ENCODE data around the gene MEIG1. TPM values are rescaled to one million over a fixed set of nuclear protein-coding genes. Genes with fewer than 3 reads are reported as not detected.
"Not testable (repeated sequence)": the region's sequence is repeated elsewhere in the genome, so short reads cannot be mapped to it uniquely, and the experiment has no call there.

The MEIG1 gene
- 1 to 10 TPM in 3 of 4 donors, under 1 TPM in 1; 0.86 to 1.6 (median 1.4) TPM for polyA plus RNA-seq (ENCODE audit: insufficient read length in 4 of 4)

GRCh38 chr10:14959221-14960057, at the start of gene MEIG1:
Gene MEIG1, plus strand, starts transcription at chr10:14959388. Its CDS starts 7,081 bp downstream, at chr10:14966469.
- DNase-seq (ENCODE audit: low read depth in 4 of 4, low spot score in 2 of 4) = peak; percentile 86 to 96 (median 89)

GRCh38 chr10:14910953-14911352, 48.2 kb upstream of the MEIG1 start:
- no peak for DNase-seq (ENCODE audit: low read depth in 4 of 4, low spot score in 2 of 4)

GRCh38 chr10:14911801-14912200, 47.4 kb upstream of the MEIG1 start:
- no peak for DNase-seq (ENCODE audit: low read depth in 4 of 4, low spot score in 2 of 4)

- no peak for DNase-seq (ENCODE audit: low read depth in 4 of 4, low spot score in 2 of 4)
Measured at GRCh38 chr10:14916600-14916999, 42.6 kb upstream of the MEIG1 start.

- no peak for DNase-seq (ENCODE audit: low read depth in 4 of 4, low spot score in 2 of 4)
Measured at GRCh38 chr10:14917827-14918226, 41.4 kb upstream of the MEIG1 start.

- no peak for DNase-seq (ENCODE audit: low read depth in 4 of 4, low spot score in 2 of 4)
Measured at GRCh38 chr10:14918964-14919363, 40.2 kb upstream of the MEIG1 start.

- no peak for DNase-seq (ENCODE audit: low read depth in 4 of 4, low spot score in 2 of 4)
Measured at GRCh38 chr10:14924013-14924412, 35.2 kb upstream of the MEIG1 start.

GRCh38 chr10:14925268-14925667, 33.9 kb upstream of the MEIG1 start:
- no peak for DNase-seq (ENCODE audit: low read depth in 4 of 4, low spot score in 2 of 4)

- no peak for DNase-seq (ENCODE audit: low read depth in 4 of 4, low spot score in 2 of 4)
Measured at GRCh38 chr10:14926061-14926470, 33.1 kb upstream of the MEIG1 start.

GRCh38 chr10:14926722-14927416, 32.3 kb upstream of the MEIG1 start:
- DNase-seq (ENCODE audit: low read depth in 4 of 4, low spot score in 2 of 4) = no peak

GRCh38 chr10:14930610-14931009, 28.6 kb upstream of the MEIG1 start:
- no peak for DNase-seq (ENCODE audit: low read depth in 4 of 4, low spot score in 2 of 4)

- DNase-seq (ENCODE audit: low read depth in 4 of 4, low spot score in 2 of 4) = no peak
Measured at GRCh38 chr10:14936584-14936983, 22.6 kb upstream of the MEIG1 start.

- DNase-seq (ENCODE audit: low read depth in 4 of 4, low spot score in 2 of 4) = not testable (repeated sequence)
Measured at GRCh38 chr10:14938971-14939370, 20.2 kb upstream of the MEIG1 start.

- DNase-seq (ENCODE audit: low read depth in 4 of 4, low spot score in 2 of 4) = not testable (repeated sequence)
Measured at GRCh38 chr10:14942147-14942949, 16.8 kb upstream of the MEIG1 start.

- not testable (repeated sequence) for DNase-seq (ENCODE audit: low read depth in 4 of 4, low spot score in 2 of 4)
Measured at GRCh38 chr10:14942950-14943338, 16.2 kb upstream of the MEIG1 start.

- no peak for DNase-seq (ENCODE audit: low read depth in 4 of 4, low spot score in 2 of 4)
Measured at GRCh38 chr10:14945108-14945507, 14.1 kb upstream of the MEIG1 start.

- DNase-seq (ENCODE audit: low read depth in 4 of 4, low spot score in 2 of 4) = no peak
Measured at GRCh38 chr10:14947268-14947667, 11.9 kb upstream of the MEIG1 start.

GRCh38 chr10:14949291-14949690, 9.9 kb upstream of the MEIG1 start:
- DNase-seq (ENCODE audit: low read depth in 4 of 4, low spot score in 2 of 4) = no peak

- DNase-seq (ENCODE audit: low read depth in 4 of 4, low spot score in 2 of 4) = peak in 3 of 4 donors; percentile 7 to 34 (median 16)
Measured at GRCh38 chr10:14952851-14953423, 6.3 kb upstream of the MEIG1 start.

- DNase-seq (ENCODE audit: low read depth in 4 of 4, low spot score in 2 of 4) = peak in 3 of 4 donors; percentile 19 to 63 (median 30)
Measured at GRCh38 chr10:14953424-14954000, 5.7 kb upstream of the MEIG1 start.
